SIG-M5 (cell line): ENCODE measurements around the gene TTC3.
"Not testable (repeated sequence)": the region's sequence is repeated elsewhere in the genome, so short reads cannot be mapped to it uniquely, and the experiment has no call there.

Experiments
- DNase-seq: peaks from one replicate; lab custom pipeline; 2025; lab: John Stamatoyannopoulos, UW

TTC3 gene

DNA sequence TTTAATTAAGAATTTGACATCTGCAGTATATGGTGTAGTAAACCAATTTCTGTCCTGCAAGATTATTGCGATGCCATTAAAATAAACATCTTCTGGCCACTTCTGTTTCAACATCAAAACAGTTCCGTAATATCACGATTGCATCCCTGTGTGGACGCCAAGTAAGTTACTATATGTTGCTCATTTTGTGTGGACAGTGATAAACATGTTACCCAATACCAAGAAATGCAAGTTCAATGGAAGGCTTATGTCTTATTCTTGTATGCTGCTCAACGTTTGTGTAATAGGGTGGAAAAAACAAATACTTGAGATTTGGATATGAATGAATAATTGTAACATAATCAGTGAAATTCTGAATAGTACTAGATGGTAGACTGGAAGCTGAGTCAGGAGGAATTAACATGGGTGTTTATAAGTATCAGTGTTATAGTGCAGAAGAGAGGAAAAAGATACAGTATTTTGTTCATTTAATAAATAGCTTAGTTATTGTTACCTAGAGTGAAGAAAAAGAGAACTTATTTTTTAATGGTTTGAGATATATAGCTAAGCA, 15.2 kb downstream of the TTC3 start:
- DNase-seq, result no peak

DNA sequence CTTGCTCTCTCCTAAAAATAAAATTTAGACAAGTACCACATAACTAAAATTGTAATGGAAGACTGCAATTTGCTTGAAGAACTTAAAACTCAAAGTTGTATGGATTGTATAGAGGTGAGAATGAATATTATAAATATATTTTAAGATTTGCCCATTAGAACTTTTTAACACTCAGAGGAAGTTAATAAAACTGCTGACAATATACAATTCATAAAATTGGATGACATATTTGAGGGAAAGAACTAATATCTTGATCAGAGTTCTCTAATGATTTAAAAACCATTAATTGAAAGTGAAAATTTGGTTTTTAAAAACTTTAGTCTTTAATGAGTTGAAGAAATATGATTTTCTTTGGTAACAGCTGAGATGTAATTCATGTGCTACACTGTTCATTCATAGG, 20.9 kb downstream of the TTC3 start:
- no peak for DNase-seq

DNA sequence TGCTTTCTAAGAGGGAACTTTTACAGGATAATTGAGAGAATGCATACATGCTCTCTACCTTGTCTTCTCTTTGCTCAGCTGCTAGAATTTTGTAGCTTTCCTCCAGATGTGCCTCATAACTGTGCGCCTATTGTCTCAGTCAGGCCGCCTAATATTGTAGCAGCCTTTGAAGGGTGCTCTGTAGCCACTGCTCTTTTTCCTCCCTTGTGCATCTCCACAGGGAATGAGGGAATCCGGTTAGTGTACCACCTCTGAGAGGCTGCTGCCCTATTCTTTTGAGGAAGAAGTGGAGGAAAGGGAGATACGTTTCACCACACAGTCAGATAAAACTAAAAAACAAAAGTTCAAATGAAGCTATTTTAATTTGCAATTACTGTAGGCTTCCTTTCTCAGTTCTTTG, 22.8 kb downstream of the TTC3 start:
- DNase-seq, result no peak

DNA sequence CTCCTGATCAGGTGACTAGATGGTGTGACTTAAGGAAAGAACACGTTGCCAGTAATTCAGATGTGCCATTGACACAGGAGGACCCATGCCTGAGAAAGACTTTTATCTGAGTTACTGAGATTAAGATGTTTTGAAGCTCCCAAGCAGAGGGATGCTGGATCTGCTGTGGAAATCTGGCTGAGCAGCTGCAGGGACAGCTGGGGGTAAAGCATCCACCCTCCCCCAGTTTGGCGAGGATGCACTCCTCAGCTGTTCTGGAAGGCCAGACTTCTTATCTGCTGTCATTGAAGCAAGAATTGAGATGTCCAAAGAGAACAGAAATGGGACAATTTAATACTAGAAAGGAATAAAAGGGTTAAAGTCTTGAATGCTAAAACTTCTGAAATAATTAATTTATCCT, 25.7 kb downstream of the TTC3 start:
- no peak for DNase-seq

DNA sequence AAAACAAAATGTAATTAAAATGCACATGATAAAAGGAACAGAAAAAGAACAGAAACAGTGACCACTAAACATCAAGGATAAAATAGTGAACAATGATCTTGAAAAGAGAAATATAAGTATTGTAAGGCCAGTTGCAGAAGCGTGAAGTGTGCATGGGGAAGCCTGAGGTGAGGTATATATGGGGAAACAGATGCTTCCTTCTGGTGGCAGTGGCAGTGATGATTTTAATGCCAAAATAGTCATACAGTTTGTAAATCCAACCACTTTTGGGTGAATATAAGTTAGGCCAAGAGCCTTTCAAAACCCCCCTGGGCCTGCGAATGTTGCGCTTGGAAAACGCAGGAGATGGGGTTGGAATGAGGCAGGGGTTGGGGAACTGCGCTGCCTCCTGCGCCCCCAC, 27.3 kb downstream of the TTC3 start:
- DNase-seq, result no peak

DNA sequence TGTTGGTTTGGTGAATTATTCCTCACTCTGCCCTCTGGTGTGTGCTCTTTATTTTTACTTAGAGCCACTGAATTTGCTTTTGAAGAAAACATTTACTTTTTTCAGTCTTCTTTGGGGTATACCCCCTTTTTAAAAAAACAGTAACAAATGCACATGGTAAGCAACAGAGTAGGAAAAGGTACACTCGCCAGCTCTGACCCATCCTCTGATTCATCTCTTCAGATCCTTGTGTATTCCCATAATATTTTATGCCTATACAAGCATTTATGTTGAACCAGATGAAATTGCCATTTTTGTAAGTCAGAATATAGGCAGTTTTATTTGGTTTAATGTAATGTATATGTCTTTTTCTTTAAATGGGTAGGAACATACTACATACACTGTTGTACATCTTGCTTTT, 28.3 kb downstream of the TTC3 start:
- DNase-seq, result no peak

DNA sequence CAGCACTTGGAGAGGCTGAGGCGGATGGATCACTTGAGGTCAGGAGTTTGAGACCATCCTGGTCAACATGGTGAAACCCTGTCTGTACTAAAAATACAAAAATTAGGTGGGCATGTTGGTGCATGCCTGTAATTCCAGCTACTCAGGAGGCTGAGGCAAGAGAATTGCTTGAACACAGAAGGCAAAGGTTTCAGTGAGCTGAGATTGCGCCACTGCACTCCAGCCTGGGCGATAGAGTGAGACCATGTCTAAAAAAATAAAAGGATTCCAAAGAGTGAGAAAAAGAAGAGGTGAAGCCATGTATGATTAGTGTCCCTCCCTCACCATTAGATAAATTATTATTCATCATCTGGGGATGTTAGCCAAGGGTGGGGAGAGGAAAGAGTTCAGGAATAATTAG, 29.7 kb downstream of the TTC3 start:
- not testable (repeated sequence) for DNase-seq

DNA sequence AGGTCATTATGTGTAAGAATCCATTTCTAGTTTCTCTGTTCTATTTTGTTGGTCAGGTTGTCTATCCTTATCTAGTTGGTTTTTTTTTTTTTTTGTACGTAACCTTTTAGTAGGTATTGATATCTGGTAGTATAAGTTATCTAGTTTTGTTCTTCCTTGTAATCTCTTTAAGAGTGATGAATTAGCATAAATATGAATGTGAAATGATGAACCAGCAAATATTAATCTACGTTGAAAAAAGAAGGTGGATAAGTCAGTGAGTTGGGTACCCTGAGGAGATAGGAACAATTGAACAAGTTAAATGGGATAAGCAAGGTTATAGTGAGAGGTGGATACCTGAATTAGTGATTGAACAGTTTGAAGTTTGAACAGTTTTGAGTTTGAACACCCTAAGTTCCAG, 33.9 kb downstream of the TTC3 start:
- DNase-seq, result no peak

DNA sequence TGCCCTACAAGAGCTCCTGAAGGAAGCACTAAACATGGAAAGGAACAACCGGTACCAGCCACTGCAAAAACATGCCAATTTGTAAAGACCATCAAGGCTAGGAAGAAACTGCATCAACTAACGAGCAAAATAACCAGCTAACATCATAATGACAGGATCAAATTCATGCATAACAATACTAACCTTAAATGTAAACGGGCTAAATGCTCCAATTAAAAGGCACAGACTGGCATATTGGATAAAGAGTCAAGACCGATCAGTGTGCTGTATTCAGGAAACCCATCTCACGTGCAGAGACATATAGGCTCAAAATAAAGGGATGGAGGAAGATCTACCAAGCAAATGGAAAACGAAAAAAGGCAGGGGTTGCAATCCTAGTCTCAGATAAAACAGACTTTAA, 38.0 kb downstream of the TTC3 start:
- DNase-seq, result not testable (repeated sequence)

DNA sequence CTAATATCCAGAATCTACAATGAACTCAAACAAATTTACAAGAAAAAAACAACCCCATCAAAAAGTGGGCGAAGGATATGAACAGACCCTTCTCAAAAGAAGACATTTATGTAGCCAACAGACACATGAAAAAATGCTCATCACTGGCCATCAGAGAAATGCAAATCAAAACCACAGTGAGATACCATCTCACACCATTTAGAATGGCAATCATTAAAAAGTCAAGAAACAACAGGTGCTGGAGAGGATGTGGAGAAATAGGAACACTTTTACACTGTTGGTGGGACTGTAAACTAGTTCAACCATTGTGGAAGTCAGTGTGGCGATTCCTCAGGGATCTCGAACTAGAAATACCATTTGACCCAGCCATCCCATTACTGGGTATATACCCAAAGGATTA, 41.2 kb downstream of the TTC3 start:
- not testable (repeated sequence) for DNase-seq

DNA sequence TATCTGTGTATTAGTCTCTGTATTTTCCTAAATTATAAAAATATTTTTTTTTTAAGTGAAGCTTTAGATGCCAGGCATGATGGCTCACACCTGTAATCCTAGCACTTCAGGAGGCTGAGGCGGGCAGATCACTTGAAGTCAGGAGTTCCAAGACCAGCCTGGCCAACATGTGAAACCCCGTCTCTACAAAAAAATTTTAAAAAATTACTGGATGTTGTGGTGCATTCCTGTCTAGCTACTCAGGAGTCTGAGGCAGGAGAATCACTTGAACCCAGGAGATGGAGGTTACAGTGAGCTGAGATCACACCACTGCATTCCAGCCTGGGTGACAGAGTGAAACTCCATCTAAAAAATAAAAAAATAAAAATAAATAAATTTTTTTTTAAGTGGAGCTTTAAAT, 43.4 kb downstream of the TTC3 start:
- DNase-seq, result not testable (repeated sequence)

DNA sequence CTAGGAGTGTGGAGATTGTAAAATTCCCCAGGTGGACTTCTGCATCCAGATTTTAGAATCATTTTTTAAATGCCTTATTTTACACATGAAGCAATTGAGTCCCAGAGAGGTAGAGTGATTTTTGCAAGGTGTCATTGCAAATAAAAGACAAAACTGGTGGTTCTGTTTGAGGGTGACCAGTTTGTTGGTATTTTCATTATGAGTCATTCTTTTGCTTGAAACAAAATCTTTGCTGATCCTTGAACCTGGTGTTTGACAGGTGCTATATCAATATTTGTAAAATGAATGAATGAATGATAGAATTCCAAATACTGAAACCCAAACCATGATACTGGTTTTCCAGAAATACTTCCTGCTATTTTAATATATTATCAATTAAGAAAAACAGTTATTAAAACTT, 44.1 kb downstream of the TTC3 start:
- no peak for DNase-seq

DNA sequence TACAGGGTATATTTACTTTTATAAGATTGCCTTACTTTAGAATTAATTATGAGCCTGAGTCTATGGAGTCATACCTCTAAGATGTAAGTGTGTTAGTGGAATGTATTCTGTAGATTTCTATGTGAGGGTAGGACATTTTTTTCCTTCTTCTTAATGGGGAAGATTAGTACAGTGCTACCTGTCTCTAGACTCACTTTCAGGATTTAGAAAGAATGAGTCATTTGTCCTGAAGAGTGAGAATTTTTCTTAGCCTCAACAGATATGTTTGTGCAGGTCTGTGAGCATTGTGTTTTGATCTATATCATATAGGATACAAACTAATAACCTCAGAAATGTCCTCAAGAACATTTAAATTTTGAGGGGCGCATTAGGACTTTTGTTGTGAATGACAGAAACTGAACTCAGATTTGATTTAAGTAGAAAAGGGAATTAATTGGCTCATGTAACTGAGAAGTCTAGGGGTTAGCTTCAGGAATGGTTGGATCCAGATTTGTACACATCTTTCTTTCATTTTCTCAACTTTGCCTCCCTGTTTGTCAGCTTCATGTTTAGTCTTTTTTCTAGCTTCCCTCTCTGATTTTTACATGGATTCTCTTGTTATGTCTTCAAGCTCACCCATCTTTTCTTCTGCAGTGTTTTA, 45.3 kb downstream of the TTC3 start:
- DNase-seq, result no peak

DNA sequence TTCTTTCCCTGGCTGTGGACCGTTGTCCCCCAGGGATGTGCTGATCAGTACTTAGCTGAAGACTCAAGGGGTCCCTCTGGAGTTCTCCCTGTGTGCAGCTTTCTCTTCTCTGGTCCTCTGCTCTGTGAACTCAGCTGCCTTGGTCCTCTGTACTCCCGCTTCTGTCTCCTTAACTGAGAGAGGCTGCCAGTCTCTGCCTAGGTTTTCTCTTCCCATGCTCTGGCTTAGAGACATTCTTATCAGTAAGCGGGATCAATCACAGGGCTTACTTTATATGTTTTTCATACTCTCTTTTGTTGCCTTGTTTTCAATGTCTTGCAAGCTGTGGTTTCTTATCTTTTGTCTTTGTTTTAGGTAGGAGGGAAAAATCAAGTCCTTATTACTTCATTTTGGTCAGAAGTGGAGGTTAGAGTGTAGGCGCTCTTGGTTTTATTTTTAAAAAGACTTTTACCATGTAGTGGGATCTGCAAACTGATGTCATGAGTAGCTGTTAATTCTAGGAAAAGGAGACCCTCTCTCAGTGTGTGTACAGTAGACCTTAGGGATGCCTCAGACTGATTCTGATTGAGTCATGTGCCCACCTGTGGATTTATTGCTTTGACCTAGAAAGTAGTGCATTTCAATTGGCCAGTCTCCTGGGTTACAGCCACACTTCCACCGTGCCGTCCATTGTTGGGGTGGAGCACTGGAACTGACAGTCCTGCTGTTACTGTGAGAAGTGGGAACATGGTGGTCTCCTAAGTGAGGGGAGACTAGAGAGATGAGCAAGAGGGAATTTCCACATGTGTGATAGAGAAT, 46.6 kb downstream of the TTC3 start:
- no peak for DNase-seq

DNA sequence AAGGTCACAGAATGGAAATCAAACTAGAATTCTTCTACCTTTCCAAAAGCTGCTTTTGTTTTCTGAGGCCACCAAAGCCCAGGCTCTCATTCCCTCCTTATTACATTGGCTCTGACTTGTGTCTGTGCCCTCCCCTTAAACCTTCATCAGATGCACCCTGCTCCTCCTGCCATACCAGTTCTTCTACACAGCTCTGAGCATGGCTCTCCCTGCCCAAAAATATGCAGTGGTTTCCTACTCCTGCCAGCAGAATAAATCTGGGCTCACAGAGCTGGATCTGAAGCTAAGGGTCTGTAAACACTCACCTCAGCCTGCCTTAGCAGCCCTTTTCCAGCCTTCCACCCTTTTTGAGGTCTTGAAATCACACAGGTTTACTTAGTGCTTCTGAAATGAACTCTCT, 55.0 kb downstream of the TTC3 start:
- no peak for DNase-seq

DNA sequence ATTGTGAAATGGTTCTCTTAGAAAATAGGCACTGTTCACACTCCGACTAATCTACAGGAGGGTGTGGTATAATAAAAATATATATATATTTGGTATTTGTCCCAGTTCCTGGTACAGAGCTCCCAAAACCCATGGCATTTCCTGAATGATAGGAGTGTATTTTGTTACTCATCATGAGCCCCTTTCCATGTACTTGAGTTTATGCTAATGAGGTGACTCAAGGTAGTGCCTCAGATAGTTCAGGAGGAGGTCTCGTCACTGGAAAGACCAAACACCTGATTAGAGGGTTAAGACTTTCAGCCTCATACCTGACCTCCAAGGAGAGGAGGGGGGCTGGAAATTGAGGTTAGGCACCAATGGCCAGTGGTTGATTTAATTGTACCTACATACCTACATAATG, 57.9 kb downstream of the TTC3 start:
- no peak for DNase-seq

DNA sequence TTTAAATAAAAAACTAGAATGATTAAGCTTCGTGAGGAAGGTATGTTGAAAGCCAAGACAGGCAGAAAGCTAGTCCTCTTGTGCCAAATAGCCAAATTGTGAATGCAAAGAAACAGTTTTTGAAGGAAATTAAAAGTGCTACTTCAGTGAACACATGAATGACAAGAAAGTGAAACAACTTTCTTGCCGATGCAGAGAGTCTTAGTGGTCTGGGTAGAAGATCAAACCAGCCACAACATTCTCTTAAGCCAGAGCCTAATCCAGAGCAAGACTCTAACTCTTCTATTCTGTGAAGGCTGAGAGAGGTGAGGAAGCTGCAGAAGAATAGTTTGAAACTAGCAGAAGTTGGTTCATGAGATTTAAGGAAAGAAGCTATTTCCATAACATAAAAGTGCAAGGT, 63.2 kb downstream of the TTC3 start:
- no peak for DNase-seq

DNA sequence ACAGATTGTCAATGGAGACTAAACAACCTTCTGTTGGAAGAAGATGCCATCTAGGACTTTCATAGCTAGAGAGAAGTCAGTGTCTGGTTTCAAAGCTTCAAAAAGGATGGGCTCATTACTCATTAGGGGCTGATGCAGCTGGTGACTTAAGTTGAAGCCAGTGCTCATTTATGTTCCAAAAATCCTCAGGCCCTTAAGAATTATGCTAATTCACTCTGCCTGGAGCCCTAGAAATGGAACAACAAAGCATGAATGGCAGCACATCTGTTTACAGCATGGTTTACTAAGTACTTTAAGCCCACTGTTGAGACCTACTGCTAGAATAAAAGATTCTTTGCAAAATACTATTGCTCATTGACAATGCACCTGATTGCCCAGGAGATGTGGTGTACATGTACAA, 63.7 kb downstream of the TTC3 start:
- DNase-seq, result no peak

DNA sequence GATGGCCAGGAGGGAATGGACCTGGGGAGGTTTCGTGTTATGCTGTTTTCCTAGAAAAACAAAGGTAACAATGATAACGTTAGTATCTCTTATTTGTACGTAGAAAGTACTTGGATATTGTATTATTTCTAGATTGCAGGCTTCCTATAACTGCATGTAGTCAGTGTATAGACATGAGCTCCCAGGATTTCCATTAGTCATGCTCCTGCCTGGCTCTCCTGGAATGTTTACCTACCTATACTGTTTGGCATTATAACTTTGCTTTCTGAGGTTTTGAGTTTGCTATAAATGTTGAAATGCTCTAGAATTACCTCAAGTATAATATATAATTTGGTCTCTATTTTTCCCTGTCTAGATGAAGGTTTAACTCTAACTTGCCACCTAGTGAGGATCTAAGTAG, 66.1 kb downstream of the TTC3 start:
- no peak for DNase-seq

DNA sequence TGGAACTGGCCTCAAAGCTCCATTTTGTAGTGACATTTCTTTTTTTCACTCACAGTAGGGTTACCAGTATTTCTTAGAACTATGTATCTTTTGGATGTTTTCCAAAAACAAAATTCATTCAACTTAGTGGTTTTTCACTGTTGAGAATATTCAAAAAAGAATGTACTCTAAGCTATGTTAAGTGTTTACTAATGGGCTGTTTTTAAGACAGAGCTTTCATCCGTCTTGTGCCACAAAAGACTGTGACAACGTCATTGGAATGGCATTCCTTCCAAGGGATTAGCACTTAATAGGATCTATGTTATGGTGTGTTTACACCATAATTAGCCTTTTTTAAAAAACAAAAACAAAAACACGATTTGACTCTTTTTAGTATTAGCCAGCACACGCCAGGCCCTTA, 66.8 kb downstream of the TTC3 start:
- DNase-seq, result no peak

DNA sequence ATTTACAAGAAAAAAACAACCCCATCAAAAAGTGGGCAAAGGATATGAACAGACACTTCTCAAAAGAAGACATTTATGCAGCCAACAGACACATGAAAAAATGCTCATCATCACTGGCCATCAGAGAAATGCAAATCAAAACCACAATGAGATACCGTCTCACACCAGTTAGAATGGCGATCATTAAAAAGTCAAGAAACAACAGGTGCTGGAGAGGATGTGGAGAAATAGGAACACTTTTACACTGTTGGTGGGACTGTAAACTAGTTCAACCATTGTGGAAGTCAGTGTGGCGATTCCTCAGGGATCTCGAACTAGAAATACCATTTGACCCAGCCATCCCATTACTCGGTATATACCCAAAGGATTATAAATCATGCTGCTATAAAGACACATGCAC, 70.3 kb downstream of the TTC3 start:
- DNase-seq, result not testable (repeated sequence)

DNA sequence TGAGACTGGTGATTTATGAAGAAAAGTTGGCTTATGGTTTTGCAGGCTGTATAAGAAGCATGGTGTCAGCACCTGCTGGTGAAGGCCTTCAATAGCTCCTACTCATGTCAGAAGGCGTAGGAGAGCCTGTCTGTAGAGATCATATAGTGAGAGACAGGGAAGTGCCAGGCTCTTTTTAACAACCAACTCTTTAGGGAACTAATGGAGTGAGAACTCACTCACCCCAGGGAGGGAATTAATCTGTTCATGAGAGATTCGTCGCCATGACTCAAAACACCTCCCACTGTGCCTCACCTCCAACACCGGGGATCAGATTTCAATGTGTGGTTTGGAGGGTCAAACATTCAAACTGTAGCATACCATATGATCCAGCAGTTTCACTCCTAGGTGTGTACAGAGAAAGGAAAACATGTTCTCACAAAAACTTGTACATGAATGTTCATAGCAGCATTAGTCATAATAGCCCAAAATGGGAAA, 72.6 kb downstream of the TTC3 start:
- no peak for DNase-seq
